ENCODE measurements around the gene RPUSD3. TPM values are rescaled to one million over a fixed set of nuclear protein-coding genes. Genes with fewer than 3 reads are reported as not detected.

RPUSD3 gene, protein sequence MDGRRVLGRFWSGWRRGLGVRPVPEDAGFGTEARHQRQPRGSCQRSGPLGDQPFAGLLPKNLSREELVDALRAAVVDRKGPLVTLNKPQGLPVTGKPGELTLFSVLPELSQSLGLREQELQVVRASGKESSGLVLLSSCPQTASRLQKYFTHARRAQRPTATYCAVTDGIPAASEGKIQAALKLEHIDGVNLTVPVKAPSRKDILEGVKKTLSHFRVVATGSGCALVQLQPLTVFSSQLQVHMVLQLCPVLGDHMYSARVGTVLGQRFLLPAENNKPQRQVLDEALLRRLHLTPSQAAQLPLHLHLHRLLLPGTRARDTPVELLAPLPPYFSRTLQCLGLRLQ
- 10 to 100 TPM; 34.1 to 78.0 (median 43.9) TPM for total RNA-seq

DNA sequence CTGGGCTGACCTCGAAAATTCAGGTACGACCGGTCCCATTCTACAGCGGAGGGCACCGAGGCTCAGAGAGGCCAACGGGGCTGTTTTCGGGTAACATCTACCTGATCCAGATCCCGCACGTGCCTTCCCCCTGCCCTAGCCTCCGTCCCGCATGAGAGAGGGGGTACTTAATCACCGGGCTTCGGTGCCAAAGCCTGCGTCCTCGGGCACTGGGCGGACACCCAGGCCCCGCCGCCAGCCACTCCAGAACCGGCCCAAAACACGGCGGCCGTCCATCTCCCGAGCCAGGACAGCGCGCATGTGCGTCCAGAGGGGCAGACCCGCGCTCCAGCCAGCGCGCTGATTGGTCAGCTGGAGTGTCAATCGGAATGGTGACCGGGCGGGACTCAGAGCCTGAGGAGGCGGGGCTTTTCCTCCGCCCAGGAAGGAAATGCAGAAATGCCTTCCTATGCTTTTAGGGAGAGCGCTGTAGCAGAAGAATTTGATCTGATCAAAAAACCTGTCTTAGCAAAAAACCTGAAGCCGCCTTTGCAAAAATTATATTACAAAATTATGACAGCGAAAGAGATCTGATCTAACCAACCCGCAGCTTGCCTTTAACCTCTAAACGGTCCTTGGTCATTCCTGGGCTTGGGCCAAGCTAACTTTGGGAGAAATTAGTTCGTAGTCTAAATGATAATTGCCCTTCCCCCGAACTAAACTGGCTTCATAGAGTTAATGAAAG lies at the start of gene RPUSD3:
TSS of gene RPUSD3 (minus strand) at position 294 of the 724 bp plus-strand sequence. CDS start at position 276, 18 bp downstream.
- no peak for TF ChIP-seq POLR2A (IDR thresholded peaks at IDR 0.05)
- TF ChIP-seq POLR2AphosphoS5 (IDR thresholded peaks at IDR 0.05) = peak; percentile 61 to 90 (median 75)
- WGBS, 2 donors (ENCODE audit: low coverage in 1 of 2) = 0% methylated on average over 2 to 25 of the region's 42 CpGs
- peak; percentile 99 for DNase-seq
- Histone ChIP-seq H3K27me3 (no peaks in the 10 kb centered on the region), H3K4me1 (peaks cover 0 to 15% (median 11%) of the 10 kb centered on the region in 4 donors), H3K4me3 (peak within 1 kb of the TSS; percentile 43 to 72 (median 58)), H3K36me3 (peaks cover 0 to 18% (median 2%) of the 10 kb centered on the region in 4 donors), H3K27ac (peak within 1 kb of the TSS; percentile 81 to 87 (median 84)), H3K9me3 (no peaks in the 10 kb centered on the region)
- intact Hi-C loops (cut with DNase I; ENCODE audit: low total_unique reads) = loop anchor here (10.0 kb wide), 1 partner anchor 71 kb away; the partner anchor contains the start of gene IL17RC
- in situ Hi-C loops (cut with MboI; ENCODE audit: low pct_ligation_motif_present in 1 of 4, low pct_unique_long_range_greater_than_20kb in 1 of 4, low sequenced_read_pairs in 3 of 4) = no loop called here

DNA sequence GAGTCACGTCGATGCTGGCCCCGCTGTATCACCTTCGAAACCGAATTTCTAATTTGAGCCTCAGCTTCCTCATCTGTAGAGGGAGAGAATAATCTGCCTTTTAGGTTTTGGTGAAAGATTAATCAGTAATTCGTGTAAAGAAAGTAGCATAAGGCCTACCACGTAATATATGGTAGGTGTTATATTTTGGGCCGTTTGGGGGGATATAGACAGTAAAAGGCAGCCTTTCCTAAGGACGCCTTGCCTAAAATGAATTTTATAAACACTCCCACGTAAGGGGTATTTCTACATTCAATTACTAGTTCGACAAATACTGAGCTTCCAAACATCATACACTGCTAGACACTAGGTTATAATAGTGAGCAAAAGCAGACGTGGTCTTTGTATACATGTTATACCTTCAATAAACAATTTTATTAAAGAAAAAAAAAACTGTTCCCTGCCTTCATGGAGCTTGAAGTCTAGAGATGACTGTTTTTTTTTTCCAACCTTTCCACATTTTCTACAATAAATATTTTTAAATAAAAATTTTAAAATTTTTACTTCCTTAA lies 47.3 kb upstream of the RPUSD3 start:
- peak overlapping the region; percentile 64 to 98 (median 87) for H3K4me3 ChIP-seq
- peak overlapping the region; percentile 92 to 98 (median 96) for H3K27ac ChIP-seq
- intact Hi-C loops (cut with DNase I; ENCODE audit: low total_unique reads) (no loop called here), in situ Hi-C loops (cut with MboI; ENCODE audit: low pct_ligation_motif_present in 1 of 4, low pct_unique_long_range_greater_than_20kb in 1 of 4, low sequenced_read_pairs in 3 of 4) (no loop called here)
- H3K4me1 ChIP-seq = peaks cover 0 to 47% (median 27%) of the 10 kb centered on the region in 4 donors
- 5 to 8% methylated on average over 3 to 12 of the region's 12 CpGs for WGBS, 2 donors (ENCODE audit: low coverage in 1 of 2)
- H3K9me3 ChIP-seq = no peaks in the 10 kb centered on the region
- H3K27me3 ChIP-seq = no peaks in the 10 kb centered on the region
- TF ChIP-seq CTCF (IDR thresholded peaks at IDR 0.05) = no peak
- no peak for TF ChIP-seq POLR2AphosphoS5 (IDR thresholded peaks at IDR 0.05)
- no peak for TF ChIP-seq EP300 (IDR thresholded peaks at IDR 0.05; ENCODE audit: low read depth)
- no peak for TF ChIP-seq POLR2A (IDR thresholded peaks at IDR 0.05)
- DNase-seq = no peak
- peaks cover 0 to 8% (median 4%) of the 10 kb centered on the region in 4 donors for H3K36me3 ChIP-seq

GRCh38 chr3:9890249-9891071 lies 46.7 kb upstream of the RPUSD3 start, which contains the start of gene JAGN1:
Gene JAGN1 (plus strand): TSS chr3:9890610. CDS start chr3:9890723, 113 bp downstream.
- TF ChIP-seq POLR2A (IDR thresholded peaks at IDR 0.05) (peak; percentile 94), POLR2AphosphoS5 (IDR thresholded peaks at IDR 0.05) (peak; percentile 89 to 96 (median 96)), CTCF (IDR thresholded peaks at IDR 0.05) (no peak), EP300 (IDR thresholded peaks at IDR 0.05; ENCODE audit: low read depth) (peak; percentile 1)
- intact Hi-C loops (cut with DNase I; ENCODE audit: low total_unique reads) (no loop called here), in situ Hi-C loops (cut with MboI; ENCODE audit: low pct_ligation_motif_present in 1 of 4, low pct_unique_long_range_greater_than_20kb in 1 of 4, low sequenced_read_pairs in 3 of 4) (no loop called here)
- DNase-seq = peak; percentile 92
- Histone ChIP-seq H3K9me3 (no peaks in the 10 kb centered on the region), H3K27ac (peak within 1 kb of the TSS; percentile 92 to 98 (median 96)), H3K36me3 (peaks cover 0 to 8% (median 4%) of the 10 kb centered on the region in 4 donors), H3K4me3 (peak within 1 kb of the TSS; percentile 64 to 98 (median 87)), H3K27me3 (no peaks in the 10 kb centered on the region), H3K4me1 (peaks cover 0 to 42% (median 27%) of the 10 kb centered on the region in 4 donors)
- WGBS, 2 donors (ENCODE audit: low coverage in 1 of 2) = 0% methylated on average over 53 of the region's 62 CpGs; no CpG with 5 or more reads in 1 of the 2 donors

GRCh38 chr3:9889405-9889804 lies 45.6 kb upstream of the RPUSD3 start:
- DNase-seq = no peak
- WGBS, 2 donors (ENCODE audit: low coverage in 1 of 2) = 76 to 81% methylated on average over 5 of the region's 5 CpGs
- H3K27ac ChIP-seq = no peak overlapping the region
- no peaks in the 10 kb centered on the region for H3K27me3 ChIP-seq
- peaks cover 0 to 35% (median 25%) of the 10 kb centered on the region in 4 donors for H3K4me1 ChIP-seq
- intact Hi-C loops (cut with DNase I; ENCODE audit: low total_unique reads) (no loop called here), in situ Hi-C loops (cut with MboI; ENCODE audit: low pct_ligation_motif_present in 1 of 4, low pct_unique_long_range_greater_than_20kb in 1 of 4, low sequenced_read_pairs in 3 of 4) (no loop called here)
- H3K36me3 ChIP-seq = peaks cover 0 to 8% (median 4%) of the 10 kb centered on the region in 4 donors
- no peak overlapping the region for H3K4me3 ChIP-seq
- H3K9me3 ChIP-seq = no peaks in the 10 kb centered on the region
- no peak for TF ChIP-seq POLR2AphosphoS5 (IDR thresholded peaks at IDR 0.05)

All from transverse colon (tissue), 4 donors.